Measurements from ENCODE around the gene SNN. TPM values are rescaled to one million over a fixed set of nuclear protein-coding genes. Genes with fewer than 3 reads are reported as not detected.

SNN gene
- total and polyA plus RNA-seq, 9 of the 15 experiments (the other 6 are each of a cell fraction or from before 2014, with no cell fraction given), result 0.07 to 2.9 (median 1.9) TPM

- no peaks in the 10 kb centered on the region for H3K9me3 ChIP-seq (replicated peaks; ENCODE audit: control insufficient read depth, insufficient read depth, low read depth, low read length)
- no peak overlapping the region for H3K27ac ChIP-seq (ENCODE audit: extremely low read depth, low read depth, low read length)
- WGBS (ENCODE audit: insufficient coverage, low coverage, missing lambda C conversion rate), result 47% methylated on average over 17 of the region's 97 CpGs
- no peak for DNase-seq (ENCODE audit: extremely low read depth in 1 of 4, low spot score in 3 of 4)
- ChIA-PET CTCF (ENCODE audit: low intra/inter-chr PET ratio) (no interaction called here), POLR2A (interaction anchor here (0.7 to 1.6 kb wide), 2 partner anchors 8 to 10 kb away, joined by 3 to 5 read pairs; no protein-coding TSS in a partner anchor)
- peaks cover 4 to 59% of the 10 kb centered on the region in 2 experiments; a peak in 4 of 5 replicates for H3K4me1 ChIP-seq (replicated peaks in 1 of 2; ENCODE audit: control insufficient read depth in 2 of 2, insufficient read depth in 2 of 2, low read length in 2 of 2)
- H3K79me2 ChIP-seq (ENCODE audit: control insufficient read depth, insufficient read depth, low read length), result no peaks in the 10 kb centered on the region
- no peak overlapping the region for H3K4me2 ChIP-seq (ENCODE audit: insufficient read depth, low read length)
- no peaks in the 10 kb centered on the region for H3K9me1 ChIP-seq (ENCODE audit: control insufficient read depth, insufficient read depth, low read length)
- no peak for ATAC-seq
- peak overlapping the region; percentile 41 for H3K4me3 ChIP-seq
- BruUV-seq (replicated peaks), result no TSS peak
- H4K20me1 ChIP-seq (replicated peaks; ENCODE audit: control insufficient read depth, insufficient read depth, low read length), result peaks cover 18% of the 10 kb centered on the region; the same call in 1 of the 2 replicates
- peaks cover 2 to 31% of the 10 kb centered on the region in 2 experiments; a peak in 3 of 5 replicates for H3K27me3 ChIP-seq (ENCODE audit: control insufficient read depth in 2 of 2, insufficient read depth in 2 of 2, low read length in 2 of 2)
- intact Hi-C loops (cut with micrococcal nuclease), result no loop called here
- TF ChIP-seq TOE1 (IDR thresholded peaks at IDR 0.05; ENCODE audit: borderline replicate concordance), result no peak
- no peak for TF ChIP-seq TOE1 (CRISPR knock-in tag; IDR thresholded peaks at IDR 0.05; ENCODE audit: borderline replicate concordance, low read depth)
- TF ChIP-seq SAFB (IDR thresholded peaks at IDR 0.05; ENCODE audit: borderline replicate concordance, low read depth, low read length), result 0 out of 2 replicates have a peak, but pooled peaks have one; percentile 55
- TF ChIP-seq CUX1 (CRISPR knock-in tag; IDR thresholded peaks at IDR 0.05), result 0 out of 2 replicates have a peak, but pooled peaks have one; percentile 34
- no peak for TF ChIP-seq GABPB1 (CRISPR knock-in tag; IDR thresholded peaks at IDR 0.05)
- TF ChIP-seq PCBP1 (IDR thresholded peaks at IDR 0.05; ENCODE audit: low read depth, low read length, poor library complexity, severe bottlenecking), result peak; percentile 36
- TF ChIP-seq CBFA2T3 (IDR thresholded peaks at IDR 0.05), result no peak
- no peak for TF ChIP-seq IRF1 (CRISPR knock-in tag; IDR thresholded peaks at IDR 0.05; ENCODE audit: borderline replicate concordance)
- peak; percentile 73; the same call in 1 of the 2 replicates for TF ChIP-seq ZBTB33 (CRISPR knock-in tag; IDR thresholded peaks at IDR 0.05)
- no peak for TF ChIP-seq HNRNPLL (IDR thresholded peaks at IDR 0.05; ENCODE audit: low read depth, low read length, poor library complexity, severe bottlenecking)
- TF ChIP-seq KHSRP (IDR thresholded peaks at IDR 0.05), result no peak
- peak overlapping the region in 1 of 2 experiments; percentile 86; a peak in 2 of 4 replicates for H3K9ac ChIP-seq (ENCODE audit: insufficient read depth in 1 of 2, low read depth in 2 of 2, low read length in 2 of 2)
- no peaks in the 10 kb centered on the region for H3K36me3 ChIP-seq (ENCODE audit: control insufficient read depth, insufficient read depth, low read length)
- in situ Hi-C loops (cut with MboI), result loop anchor here (25.0 kb wide), 1 partner anchor 706 kb away; no protein-coding TSS in a partner anchor
- FAIRE-seq, result no peak
- peak overlapping the region; percentile 51; the same call in 1 of the 2 replicates for H2AFZ ChIP-seq (ENCODE audit: low read depth, low read length)
Measured at GRCh38 chr16:11668623-11669379, 546 bp downstream of the SNN start.

Measured in K562 (cell line).